COR-L47 (cell line): ENCODE data around the gene TMEM119.

ENCODE experiments used
- DNase-seq: peaks from one replicate; lab custom pipeline; 2025; lab: John Stamatoyannopoulos, UW

TMEM119 gene

GRCh38 chr12:108597559-108598471 lies at the start of gene TMEM119:
Gene TMEM119, minus strand, starts transcription at chr12:108598084. Its CDS starts 5,701 bp downstream, at chr12:108592383.
- DNase-seq: no peak

- no peak for DNase-seq
Observed at GRCh38 chr12:108646600-108647579, 49.0 kb upstream of the TMEM119 start.

GRCh38 chr12:108645686-108646599 lies 48.1 kb upstream of the TMEM119 start:
- no peak for DNase-seq

- no peak for DNase-seq
Observed at GRCh38 chr12:108644811-108645120, 46.9 kb upstream of the TMEM119 start.

- no peak for DNase-seq
Observed at GRCh38 chr12:108643941-108644810, 46.3 kb upstream of the TMEM119 start.

GRCh38 chr12:108642899-108643654 lies 45.2 kb upstream of the TMEM119 start:
- DNase-seq: no peak

GRCh38 chr12:108642269-108642870 lies 44.5 kb upstream of the TMEM119 start:
- DNase-seq: no peak

- DNase-seq: no peak
Observed at GRCh38 chr12:108641446-108642268, 43.8 kb upstream of the TMEM119 start.

- peak; percentile 11 for DNase-seq
Observed at GRCh38 chr12:108640802-108641445, 43.0 kb upstream of the TMEM119 start.

GRCh38 chr12:108638997-108639822 lies 41.3 kb upstream of the TMEM119 start:
- no peak for DNase-seq

GRCh38 chr12:108638141-108638827 lies 40.4 kb upstream of the TMEM119 start:
- no peak for DNase-seq

GRCh38 chr12:108637222-108637971 lies 39.5 kb upstream of the TMEM119 start:
- no peak for DNase-seq

- DNase-seq: no peak
Observed at GRCh38 chr12:108635997-108636808, 38.3 kb upstream of the TMEM119 start.

GRCh38 chr12:108635201-108635996 lies 37.5 kb upstream of the TMEM119 start:
- no peak for DNase-seq
